Endothelial cell of umbilical vein (primary cell): ENCODE data around the gene DCLK1. TPM values are rescaled to one million over a fixed set of nuclear protein-coding genes. Genes with fewer than 3 reads are reported as not detected.
A peak's percentile ranks its signal among the peaks of the same experiment; 100 is the strongest.

Source experiments
- BruUV-seq: library from RNA; stranded (reverse); fragments of 400-500 nt; replicated peaks from 2 replicates; lab custom pipeline; 2021; lab: Mats Ljungman, UMichigan
- CTCF ChIA-PET: fragments of 300-600, 350-600 bp; sonication (Branson Sonifier 250); formaldehyde crosslinking; loops from one replicate; lab custom pipeline; 2021; ENCODE audit warnings: antibody characterized with exemption, inconsistent platforms; lab: Charles Lee
- POLR2A ChIA-PET: fragments of 300-600, 350-600 bp; sonication (Branson Sonifier 250); formaldehyde crosslinking; loops from one replicate; lab custom pipeline; 2021; ENCODE audit warnings: antibody characterized with exemption, inconsistent platforms; lab: Charles Lee
- DNase-seq: peaks from one replicate; pipeline ENCODE4 v3.0.0-alpha.2; 2011; ENCODE audit warnings: low read depth, low spot score
- FAIRE-seq: peaks from 2 replicates; lab custom pipeline; 2011; peaks lifted over from hg19 to GRCh38; lab: Jason Lieb, UNC
- H2AFZ ChIP-seq: 2 replicates; pipeline ENCODE4 v1.6.0; 2012; ENCODE audit warnings: low read depth, low read length, control low read depth, inconsistent platforms
- H3K27ac ChIP-seq: 2 replicates; pipeline ENCODE4 v1.5.1; 2011; ENCODE audit warnings: low read depth, mild to moderate bottlenecking, control low read depth, low read length, moderate library complexity; ENCODE audit not compliant: insufficient read depth
- H3K27me3 ChIP-seq, 2 experiments: 2 replicates each; pipeline versions ENCODE4 v1.6.0 to v1.6.1; 2011; ENCODE audit warnings: low read length in 2 of 2, mixed read lengths in 1 of 2; ENCODE audit not compliant: control insufficient read depth in 2 of 2, insufficient read depth in 2 of 2
- H3K36me3 ChIP-seq, 2 experiments: 2 replicates in 1 of 2; 3 replicates in 1 of 2; pipeline ENCODE4 v1.5.1; 2011; ENCODE audit warnings: low read length in 2 of 2, mild to moderate bottlenecking in 1 of 2, moderate library complexity in 1 of 2; ENCODE audit not compliant: control insufficient read depth in 2 of 2, insufficient read depth in 2 of 2; ENCODE audit errors: extremely low read depth in 1 of 2
- H3K4me1 ChIP-seq: 3 replicates; pipeline ENCODE4 v1.5.1; 2011; ENCODE audit warnings: mild to moderate bottlenecking, low read length; ENCODE audit not compliant: control insufficient read depth, insufficient read depth; ENCODE audit errors: extremely low read depth
- H3K4me2 ChIP-seq: 2 replicates; pipeline ENCODE4 v1.6.1; 2011; ENCODE audit warnings: low read length, control low read depth, mixed read lengths; ENCODE audit not compliant: insufficient read depth
- H3K4me3 ChIP-seq, 3 experiments: fragments of 200-600 bp in 1 of 3; sonication (generic), shearing (Covaris generic) in 1 of 3; replicated peaks in 1 of 3; 2 replicates each; pipeline ENCODE4 v1.5.1; 2011 to 2016; ENCODE audit warnings: control low read depth in 3 of 3, low read length in 3 of 3, mild to moderate bottlenecking in 2 of 3, inconsistent platforms in 1 of 3, low read depth in 1 of 3, moderate library complexity in 1 of 3; ENCODE audit not compliant: insufficient read depth in 1 of 3
- H3K79me2 ChIP-seq: 2 replicates; pipeline ENCODE4 v1.6.0; 2012; ENCODE audit warnings: low read length, inconsistent platforms; ENCODE audit not compliant: control insufficient read depth, insufficient read depth
- H3K9ac ChIP-seq: replicated peaks from 2 replicates; pipeline ENCODE3; 2011; ENCODE audit warnings: low read length, control low read depth; ENCODE audit not compliant: insufficient read depth; ENCODE audit errors: extremely low read depth
- H3K9me1 ChIP-seq: replicated peaks from 3 replicates; pipeline ENCODE4 v1.6.0; 2011; ENCODE audit warnings: mild to moderate bottlenecking, low read length; ENCODE audit not compliant: control insufficient read depth, insufficient read depth; ENCODE audit errors: extremely low read depth
- H3K9me3 ChIP-seq: replicated peaks from 2 replicates; pipeline ENCODE4 v1.5.1; 2012; ENCODE audit warnings: low read length, inconsistent platforms; ENCODE audit not compliant: control insufficient read depth, insufficient read depth
- H4K20me1 ChIP-seq: replicated peaks from 2 replicates; pipeline ENCODE3; 2011; ENCODE audit warnings: mild to moderate bottlenecking, low read length; ENCODE audit not compliant: control insufficient read depth, insufficient read depth; ENCODE audit errors: extremely low read depth
- CTCF ChIP-seq, 2 donors: IDR thresholded peaks; 1 replicate in 1 of 2; 2 replicates in 1 of 2; pipeline ENCODE4 v1.5.1; 2011; ENCODE audit warnings: low read length in 2 of 2, mild to moderate bottlenecking in 2 of 2, moderate library complexity in 2 of 2, control low read depth in 1 of 2, inconsistent platforms in 1 of 2, low read depth in 1 of 2; ENCODE audit not compliant: insufficient read depth in 1 of 2; ENCODE audit errors: extremely low read depth in 1 of 2
- EZH2 ChIP-seq: IDR thresholded peaks from 2 replicates; pipeline ENCODE4 v1.6.1; 2012; ENCODE audit warnings: borderline replicate concordance, low read depth, mild to moderate bottlenecking, moderate library complexity, low read length, inconsistent platforms; ENCODE audit not compliant: severe bottlenecking
- FOS ChIP-seq: IDR thresholded peaks from 2 replicates; pipeline ENCODE4 v1.6.1; 2011; ENCODE audit warnings: mild to moderate bottlenecking, low read length, moderate library complexity, borderline replicate concordance; ENCODE audit not compliant: insufficient read depth
- GATA2 ChIP-seq: IDR thresholded peaks from 2 replicates; pipeline ENCODE4 v1.7.0; 2011; ENCODE audit warnings: low read depth, mild to moderate bottlenecking, moderate library complexity, mixed read lengths, low read length; ENCODE audit not compliant: insufficient read length, insufficient read depth
- MYC ChIP-seq: IDR thresholded peaks from one replicate; pipeline ENCODE4 v1.6.1; 2011; ENCODE audit warnings: mild to moderate bottlenecking, low read depth, low read length
- POLR2A ChIP-seq: IDR thresholded peaks from 2 replicates; pipeline ENCODE4 v1.6.1; 2012; ENCODE audit warnings: low read depth, mild to moderate bottlenecking, control low read depth, low read length
- POLR2AphosphoS5 ChIP-seq: IDR thresholded peaks from 2 replicates; pipeline ENCODE4 v1.6.1; 2012; ENCODE audit warnings: low read depth, mild to moderate bottlenecking, control low read depth, low read length, moderate library complexity; ENCODE audit not compliant: insufficient read depth
- dilution Hi-C: fragments of 300-500 bp; cut with MboI; formaldehyde crosslinking; loops from one replicate; pipeline ENCODE4 v1.15.0; 2019; ENCODE audit warnings: low sequenced_read_pairs; ENCODE audit not compliant: extremely low pct_ligation_motif_present
- intact Hi-C: fragments of 100-400 bp; cut with micrococcal nuclease; formaldehyde crosslinking; loops from one replicate; pipeline ENCODE4 v1.10.0; 2022
- polyA plus RNA-seq, 4 experiments: library from polyadenylated mRNA; depleted of rRNA in 3 of 4; stranded (reverse) in 3 of 4; unstranded in 1 of 4; fragments of >200 nt; gene quantifications; 2 replicates each; pipeline versions ENCODE4 v1.2.1 to v1.2.3, GENCODE V29; 2011 to 2012; ENCODE audit warnings: missing spikeins in 1 of 4
- total RNA-seq: library from RNA; stranded (reverse); gene quantifications from 2 replicates; pipeline ENCODE4 v1.2.3, GENCODE V29; 2021
- TF ChIP-seq, protein P1 (sequence below): IDR thresholded peaks from 2 replicates; pipeline ENCODE4 v1.6.1; 2011; ENCODE audit not compliant: insufficient read depth, insufficient read length

Gene DCLK1
- total and polyA plus RNA-seq, 2 donors (not counting 3 experiments of a cell fraction or from before 2014, with no cell fraction given): 0.28 to 3.9 TPM

- intact Hi-C loops: loop anchor here (5.0 kb wide), 1 partner anchor 143 kb away; no protein-coding TSS in a partner anchor
- POLR2A ChIA-PET: no interaction called here
- FAIRE-seq: peak; percentile 67
Observed at GRCh38 chr13:36133950-36134626, 2.9 kb upstream of the DCLK1 start.

More at GRCh38 chr13:36133950-36134626, 2.9 kb upstream of the DCLK1 start:
- peak; percentile 23 for DNase-seq
- no peaks in the 10 kb centered on the region for H3K79me2 ChIP-seq
- no TSS peak for BruUV-seq
- H3K9me3 ChIP-seq: no peaks in the 10 kb centered on the region
- H3K4me1 ChIP-seq: peaks cover 6% of the 10 kb centered on the region
- no peak overlapping the region for H3K4me2 ChIP-seq
- peaks cover 17 to 24% of the 10 kb centered on the region in 2 experiments for H3K27me3 ChIP-seq
- no peaks in the 10 kb centered on the region for H3K36me3 ChIP-seq
- no peaks in the 10 kb centered on the region for H3K9me1 ChIP-seq
- CTCF ChIA-PET: interaction anchor here (0.8 to 2.0 kb wide), 3 partner anchors 23 to 155 kb away, joined by 3 to 7 read pairs (median 5); no protein-coding TSS in a partner anchor
- no peak overlapping the region for H3K27ac ChIP-seq
- H3K4me3 ChIP-seq: no peak overlapping the region
- H3K9ac ChIP-seq: no peak overlapping the region
- dilution Hi-C loops: no loop called here
- TF ChIP-seq, protein P1, sequence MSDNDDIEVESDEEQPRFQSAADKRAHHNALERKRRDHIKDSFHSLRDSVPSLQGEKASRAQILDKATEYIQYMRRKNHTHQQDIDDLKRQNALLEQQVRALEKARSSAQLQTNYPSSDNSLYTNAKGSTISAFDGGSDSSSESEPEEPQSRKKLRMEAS: no peak
- TF ChIP-seq GATA2 (no peak), FOS (no peak), POLR2AphosphoS5 (no peak), MYC (no peak), EZH2 (no peak), POLR2A (no peak), CTCF (IDR thresholded peaks at IDR 0.05; ENCODE audit: extremely low read depth in 1 of 2, insufficient read depth in 1 of 2, low read depth in 1 of 2, low read length in 2 of 2) (no peak)
- H2AFZ ChIP-seq: no peak overlapping the region
- H4K20me1 ChIP-seq: no peaks in the 10 kb centered on the region
